SW 1271 (cell line): ENCODE measurements around the gene BCAM.
"Not testable (repeated sequence)": the region's sequence is repeated elsewhere in the genome, so short reads cannot be mapped to it uniquely, and the experiment has no call there.

Source experiments
- DNase-seq, 2 experiments: peaks; one replicate each; lab custom pipeline; 2025; lab: John Stamatoyannopoulos, UW

Gene BCAM

DNA sequence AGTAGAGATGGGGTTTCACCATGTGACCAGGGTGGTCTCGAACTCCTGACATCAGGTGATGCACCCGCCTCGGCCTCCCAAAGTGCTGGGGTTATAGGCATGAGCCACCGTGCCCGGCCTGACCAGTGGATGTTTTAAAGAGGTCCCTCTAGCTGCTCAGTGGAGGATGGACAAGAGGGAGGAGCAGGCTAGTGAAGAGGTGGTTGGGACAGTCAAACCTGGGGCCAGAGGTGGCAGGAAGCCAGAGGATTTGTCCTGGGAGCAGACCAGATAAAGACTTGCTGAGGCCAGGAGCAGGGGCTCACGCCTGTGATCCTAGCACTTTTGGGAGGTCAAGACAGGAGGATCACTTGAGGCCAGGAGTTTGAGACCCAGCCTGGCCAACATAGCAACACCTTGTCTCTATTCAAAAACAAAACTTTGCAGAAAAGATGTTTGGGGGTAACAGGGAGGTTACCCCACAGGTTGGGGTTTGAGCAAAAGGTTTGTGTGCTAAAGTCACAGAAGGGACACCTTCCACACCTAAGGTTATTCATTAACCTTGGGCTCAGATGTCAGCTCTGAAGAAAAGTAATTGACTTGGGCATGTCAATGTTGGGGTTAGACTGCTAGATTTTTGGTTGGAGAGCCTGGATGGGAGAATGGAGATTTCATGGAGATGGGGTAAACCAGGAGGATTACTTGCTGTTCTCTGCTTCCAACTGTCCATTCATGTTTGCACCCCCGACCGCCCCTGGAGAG is 9.0 kb downstream of the BCAM start:
- no peak for DNase-seq

DNA sequence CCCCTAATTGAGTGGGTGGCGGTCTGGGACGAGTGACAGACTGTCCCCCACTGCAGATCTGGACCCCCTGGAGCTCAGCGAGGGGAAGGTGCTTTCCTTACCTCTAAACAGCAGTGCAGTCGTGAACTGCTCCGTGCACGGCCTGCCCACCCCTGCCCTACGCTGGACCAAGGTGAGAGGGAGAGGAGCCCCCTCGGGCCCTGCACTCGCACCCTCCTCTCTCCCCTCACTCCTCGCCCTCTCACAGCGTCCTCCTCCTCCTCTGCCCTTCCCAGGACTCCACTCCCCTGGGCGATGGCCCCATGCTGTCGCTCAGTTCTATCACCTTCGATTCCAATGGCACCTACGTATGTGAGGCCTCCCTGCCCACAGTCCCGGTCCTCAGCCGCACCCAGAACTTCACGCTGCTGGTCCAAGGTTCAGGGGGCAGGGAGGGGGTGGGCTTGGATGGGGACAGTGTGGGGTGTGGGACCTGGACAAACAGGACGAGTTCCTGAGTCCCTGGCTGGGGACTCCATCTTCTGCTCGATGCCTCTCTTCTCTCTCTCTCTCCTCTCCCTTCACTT is 9.6 kb downstream of the BCAM start:
- DNase-seq, result no peak

DNA sequence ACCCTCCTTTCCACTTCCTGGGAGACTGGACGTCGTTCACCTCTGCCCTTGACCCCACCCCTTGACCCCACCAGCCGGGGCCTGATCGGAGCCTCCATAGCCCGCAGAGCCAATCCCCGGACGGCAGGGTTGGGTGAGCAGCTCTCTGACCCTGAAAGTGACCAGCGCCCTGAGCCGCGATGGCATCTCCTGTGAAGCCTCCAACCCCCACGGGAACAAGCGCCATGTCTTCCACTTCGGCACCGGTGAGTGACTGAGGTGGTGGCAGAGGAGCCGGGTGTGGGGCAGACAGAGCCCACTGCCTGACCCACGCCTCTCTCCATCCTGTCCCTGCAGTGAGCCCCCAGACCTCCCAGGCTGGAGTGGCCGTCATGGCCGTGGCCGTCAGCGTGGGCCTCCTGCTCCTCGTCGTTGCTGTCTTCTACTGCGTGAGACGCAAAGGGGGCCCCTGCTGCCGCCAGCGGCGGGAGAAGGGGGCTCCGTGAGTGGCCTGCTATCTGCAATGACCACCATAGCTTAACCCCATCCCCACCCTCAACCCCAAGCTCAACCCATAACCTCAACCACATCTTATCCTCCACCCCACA is 10.4 kb downstream of the BCAM start:
- no peak for DNase-seq

DNA sequence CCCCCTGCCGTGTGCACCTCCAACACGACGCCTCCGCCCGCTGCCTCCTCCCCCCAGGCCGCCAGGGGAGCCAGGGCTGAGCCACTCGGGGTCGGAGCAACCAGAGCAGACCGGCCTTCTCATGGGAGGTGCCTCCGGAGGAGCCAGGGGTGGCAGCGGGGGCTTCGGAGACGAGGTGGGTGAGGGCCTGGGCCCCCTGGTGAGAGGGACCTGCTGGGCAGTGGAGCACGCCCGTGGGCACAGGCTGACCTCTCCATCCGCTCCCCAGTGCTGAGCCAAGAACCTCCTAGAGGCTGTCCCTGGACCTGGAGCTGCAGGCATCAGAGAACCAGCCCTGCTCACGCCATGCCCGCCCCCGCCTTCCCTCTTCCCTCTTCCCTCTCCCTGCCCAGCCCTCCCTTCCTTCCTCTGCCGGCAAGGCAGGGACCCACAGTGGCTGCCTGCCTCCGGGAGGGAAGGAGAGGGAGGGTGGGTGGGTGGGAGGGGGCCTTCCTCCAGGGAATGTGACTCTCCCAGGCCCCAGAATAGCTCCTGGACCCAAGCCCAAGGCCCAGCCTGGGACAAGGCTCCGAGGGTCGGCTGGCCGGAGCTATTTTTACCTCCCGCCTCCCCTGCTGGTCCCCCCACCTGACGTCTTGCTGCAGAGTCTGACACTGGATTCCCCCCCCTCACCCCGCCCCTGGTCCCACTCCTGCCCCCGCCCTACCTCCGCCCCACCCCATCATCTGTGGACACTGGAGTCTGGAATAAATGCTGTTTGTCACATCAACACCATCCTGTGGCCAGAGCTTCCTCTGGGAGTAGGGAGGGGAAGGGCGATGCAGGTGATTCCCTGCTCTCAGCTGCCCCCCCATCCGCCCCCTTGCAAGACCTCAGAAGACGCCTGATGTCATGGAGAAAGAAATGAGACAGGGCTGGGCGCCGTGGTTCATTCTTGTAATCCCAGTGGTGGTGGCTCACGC is 12.0 kb downstream of the BCAM start:
- no peak for DNase-seq

DNA sequence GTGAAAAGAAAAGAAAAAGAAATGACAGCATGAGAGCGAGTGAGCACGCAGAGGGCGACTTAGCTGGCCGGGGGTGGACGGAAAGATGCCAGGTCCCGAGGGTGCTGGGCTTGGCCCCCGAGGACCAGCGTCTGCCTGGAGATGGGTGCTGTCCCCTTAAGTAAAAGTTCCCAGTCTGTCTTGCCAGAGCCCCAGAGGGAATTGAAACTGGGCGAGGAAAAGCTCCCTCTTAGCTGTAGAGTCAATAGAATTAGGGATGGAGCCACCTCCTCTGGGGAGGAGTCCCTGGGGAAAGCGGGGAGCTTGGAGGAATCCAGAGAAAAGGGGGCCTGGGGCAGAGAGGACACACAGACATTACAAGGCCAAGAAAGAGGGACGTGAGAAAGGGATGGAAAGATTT is 13.3 kb downstream of the BCAM start:
- DNase-seq, result no peak

DNA sequence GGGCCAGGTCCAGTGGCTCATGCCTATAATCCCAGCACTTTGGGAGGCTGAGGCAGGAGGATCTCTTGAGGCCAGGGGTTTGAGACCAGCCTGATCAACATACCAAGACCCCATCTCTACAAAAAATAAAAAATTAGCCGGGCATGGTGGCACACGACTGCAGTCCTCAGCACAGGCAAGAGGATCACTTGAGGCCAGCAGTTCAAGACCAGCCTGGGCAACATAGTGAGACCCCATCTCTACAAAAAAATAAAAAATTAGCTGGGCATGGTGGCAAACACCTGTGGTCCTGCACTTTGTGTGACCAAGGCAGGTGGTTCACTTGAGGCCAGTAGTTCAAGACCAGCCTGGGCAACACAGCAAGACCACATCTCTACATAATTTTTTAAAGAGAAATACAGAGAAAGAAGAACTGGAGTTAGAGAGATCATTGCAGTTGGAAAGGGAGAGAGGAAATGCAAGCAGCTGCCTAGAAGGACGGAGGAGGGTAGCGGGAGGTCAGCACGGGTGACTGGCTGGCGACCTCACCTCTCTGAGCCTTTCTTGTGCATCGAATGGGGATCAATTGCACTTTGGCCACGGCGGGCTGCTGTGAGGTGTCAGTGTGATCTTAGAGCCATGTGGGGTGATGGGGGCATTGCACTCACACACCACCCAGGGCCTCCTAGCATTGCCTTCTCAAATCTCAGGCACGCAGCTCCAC is 13.9 kb downstream of the BCAM start:
- no peak for DNase-seq

- no peak for DNase-seq
Observed at GRCh38 chr19:44823373-44823698, 14.4 kb downstream of the BCAM start.

DNA sequence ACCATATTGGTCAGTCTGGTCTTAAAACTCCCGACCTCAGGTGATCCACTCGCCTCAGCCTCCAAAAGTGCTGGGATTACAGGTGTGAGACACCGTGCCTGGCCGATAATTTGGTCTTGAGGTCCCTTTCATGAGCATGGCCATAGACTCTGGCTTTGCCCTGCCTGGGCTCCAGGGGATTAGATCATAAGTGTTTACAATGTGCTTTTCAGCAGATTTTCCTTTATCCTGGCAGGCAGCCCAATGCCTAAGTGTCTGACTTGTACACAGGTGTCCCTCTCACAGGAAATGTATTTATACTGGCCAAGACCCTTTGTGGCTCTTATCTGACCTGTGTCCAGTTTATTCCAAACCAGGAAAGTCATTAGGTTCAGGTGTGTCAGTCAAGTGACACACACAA is 15.9 kb downstream of the BCAM start:
- DNase-seq, result no peak

DNA sequence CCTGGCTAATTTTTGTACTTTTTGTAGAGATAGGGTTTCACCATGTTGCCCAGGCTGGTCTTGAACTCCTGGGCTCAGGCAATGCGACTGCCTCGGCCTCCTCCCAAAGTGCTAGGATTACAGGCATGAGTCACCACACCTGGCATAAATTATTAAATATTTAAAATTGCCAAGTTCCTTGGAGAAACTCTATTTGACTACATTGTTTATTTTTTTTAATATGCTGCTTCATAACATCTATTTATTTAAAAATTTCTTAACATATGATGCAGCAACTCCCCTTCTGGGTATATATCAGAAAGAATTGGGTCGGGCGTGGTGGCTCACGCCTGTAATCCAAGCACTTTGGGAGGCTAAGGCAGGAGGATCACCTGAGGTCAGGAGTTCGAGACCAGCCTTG is 24.0 kb downstream of the BCAM start:
- not testable (repeated sequence) for DNase-seq

GRCh38 chr19:44834399-44834798 is 25.5 kb downstream of the BCAM start:
- DNase-seq, result not testable (repeated sequence)

DNA sequence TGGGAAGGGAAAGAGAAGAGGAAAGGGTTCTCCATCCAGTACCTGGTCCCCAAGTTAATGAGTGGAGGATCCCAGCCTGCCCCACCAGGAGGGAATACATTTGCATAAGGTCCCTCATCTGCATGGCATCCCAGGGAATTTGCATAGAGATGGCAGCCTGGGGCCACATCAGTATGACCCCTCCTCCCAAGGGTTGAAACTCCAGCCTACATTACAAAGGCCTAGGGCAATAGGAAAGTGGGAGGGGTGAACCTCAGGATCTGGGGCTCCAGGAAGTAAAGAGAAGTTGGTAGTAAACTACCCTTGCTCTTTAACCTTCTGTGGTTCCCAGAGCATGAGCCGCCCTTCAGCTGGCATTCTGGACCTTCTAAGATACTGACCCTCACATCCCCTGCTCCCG is 30.4 kb downstream of the BCAM start:
- no peak for DNase-seq

DNA sequence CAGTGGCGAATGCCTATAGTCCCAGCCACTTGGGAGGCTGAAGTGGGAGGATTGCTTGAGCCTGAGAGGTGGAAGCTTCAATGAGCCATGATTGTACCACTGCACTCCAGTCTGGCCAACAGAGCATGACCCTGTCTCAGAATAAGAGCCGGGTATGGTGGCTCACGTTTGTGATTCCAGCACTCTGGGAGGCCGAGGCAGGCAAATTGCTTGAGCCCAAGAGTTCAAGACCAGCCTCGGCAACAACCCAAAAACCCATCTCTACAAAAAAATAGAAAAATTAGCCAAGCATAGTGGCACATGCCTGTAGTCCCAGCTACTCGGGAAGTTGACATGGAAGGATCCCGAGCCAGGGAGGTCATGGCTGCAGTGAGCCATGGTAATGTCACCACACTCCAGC is 31.9 kb downstream of the BCAM start:
- DNase-seq, result no peak

GRCh38 chr19:44841231-44841630 is 32.3 kb downstream of the BCAM start:
- DNase-seq, result no peak

DNA sequence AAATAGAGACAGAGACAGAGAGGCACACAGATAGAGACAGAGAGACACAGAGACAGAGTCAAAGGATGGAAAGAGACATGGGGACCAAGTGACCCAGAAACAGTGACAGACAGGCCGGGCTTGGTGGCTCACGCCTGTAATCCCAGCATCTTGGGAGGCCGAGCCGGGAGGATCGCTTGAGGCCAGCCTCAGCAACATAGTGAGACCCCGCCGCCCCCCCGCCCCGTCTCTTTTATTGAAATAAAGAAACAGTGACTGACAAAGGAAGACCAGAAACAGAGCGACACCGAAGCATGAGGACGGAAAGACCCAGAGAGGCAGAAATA is 36.3 kb downstream of the BCAM start:
- DNase-seq, result no peak

GRCh38 chr19:44845612-44846454 is 36.9 kb downstream of the BCAM start, which contains the start of gene NECTIN2:
Gene NECTIN2 (plus strand): TSS chr19:44846297. CDS start chr19:44846526, 229 bp downstream.
- DNase-seq, result peak; percentile 83 to 95

DNA sequence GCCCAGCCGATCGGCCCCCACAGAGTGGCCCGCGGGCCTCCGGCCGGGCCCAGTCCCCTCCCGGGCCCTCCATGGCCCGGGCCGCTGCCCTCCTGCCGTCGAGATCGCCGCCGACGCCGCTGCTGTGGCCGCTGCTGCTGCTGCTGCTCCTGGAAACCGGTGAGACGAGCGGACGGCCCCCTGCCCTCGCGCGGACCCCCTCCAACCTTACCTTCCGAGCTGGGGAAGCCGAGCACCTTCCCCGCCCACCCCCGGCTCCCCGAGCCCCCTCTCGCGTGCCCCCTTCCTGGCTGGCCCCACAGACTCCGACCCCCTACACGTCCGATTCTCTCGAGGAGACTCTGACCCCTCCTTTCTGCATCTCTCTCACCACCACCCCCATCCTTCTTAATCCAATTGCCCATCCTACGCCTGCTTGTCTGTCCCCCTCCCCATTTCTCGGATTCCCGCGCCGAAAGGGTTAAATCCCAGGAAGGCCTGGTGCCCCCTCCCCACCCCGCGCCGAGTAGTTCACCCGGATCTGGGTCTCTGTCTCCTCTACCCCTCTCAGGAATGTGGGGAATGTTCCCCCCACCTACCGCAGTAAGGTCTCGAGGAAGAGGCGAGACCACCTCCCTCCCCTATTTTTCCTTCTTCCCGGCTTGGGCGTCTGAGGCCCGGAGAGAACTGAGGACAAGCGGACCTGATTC is 37.7 kb downstream of the BCAM start:
- no peak for DNase-seq

- peak in 1 of 2 experiments; percentile 31 for DNase-seq
Observed at GRCh38 chr19:44847144-44848035, 38.5 kb downstream of the BCAM start.

DNA sequence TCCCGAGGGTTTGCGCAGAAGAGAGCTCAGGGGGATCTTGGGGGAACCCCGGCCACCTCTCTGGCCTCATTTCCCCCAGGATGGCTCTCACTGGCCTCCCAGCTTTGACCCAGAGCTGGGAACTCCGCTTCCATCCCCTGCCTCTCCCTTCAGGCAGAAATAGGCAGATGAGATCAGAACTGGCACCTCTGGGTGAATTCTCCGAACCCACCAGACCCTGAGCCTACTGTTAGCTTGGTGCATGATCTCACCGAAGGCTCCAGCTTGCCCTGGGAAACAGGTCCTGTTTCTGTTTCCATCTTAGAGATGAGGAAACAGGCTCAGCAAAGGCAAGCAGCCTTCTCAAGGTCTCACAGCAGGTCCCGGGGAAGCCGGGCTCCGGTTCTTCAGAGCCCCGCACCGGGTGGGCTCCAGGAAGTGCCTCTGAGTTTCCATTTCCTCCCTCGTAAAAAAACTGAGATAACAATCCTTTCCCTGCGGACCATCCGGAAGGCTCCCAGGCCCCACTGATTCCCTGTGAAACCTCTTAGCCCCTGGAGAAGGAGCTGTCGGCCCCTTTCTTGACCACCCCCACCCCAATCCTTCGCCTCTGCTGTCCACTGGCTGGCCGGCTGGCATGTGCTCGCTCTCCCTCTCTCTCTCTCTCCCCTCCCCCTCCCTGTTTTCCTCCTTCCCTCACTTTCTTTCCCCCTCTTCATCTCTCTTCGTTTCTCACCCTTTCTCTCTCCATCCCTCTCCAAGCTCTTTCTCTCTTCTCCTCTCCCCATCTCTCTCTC is 39.3 kb downstream of the BCAM start:
- no peak for DNase-seq
